SU-DHL-6 (cell line): Measurements from ENCODE around the gene UBC.

Source experiments
- CTCF ChIP-seq: fragments of 200-600 bp; sonication (generic); IDR thresholded peaks from one replicate; pipeline ENCODE4 v1.5.1; 2017; ENCODE audit warnings: antibody characterized with exemption, mild to moderate bottlenecking, low read length, moderate library complexity; ENCODE audit not compliant: insufficient read depth, poor library complexity, severe bottlenecking
- EZH2phosphoT487 ChIP-seq: fragments of 200-600 bp; sonication (generic), shearing (Covaris generic); conservative IDR thresholded peaks from 2 replicates; pipeline ENCODE4 v1.6.1; 2018; ENCODE audit warnings: mild to moderate bottlenecking, antibody characterized with exemption, low read length, moderate library complexity, mixed read lengths

GRCh38 chr12:124915239-124916236 is 1.1 kb upstream of the UBC start:
- no peak for TF ChIP-seq CTCF
- TF ChIP-seq EZH2phosphoT487, result no peak
